WTC11 (cell line): ENCODE measurements around the gene CKB. TPM values are rescaled to one million over a fixed set of nuclear protein-coding genes. Genes with fewer than 3 reads are reported as not detected.
A peak's percentile ranks its signal among the peaks of the same experiment; 100 is the strongest.

ENCODE experiments used
- ATAC-seq: fragments of 200-7000 bp; cut with Tn5 transposase; 2 replicates; pipeline ENCODE4 v1.10.0; 2021; ENCODE audit warnings: mild to moderate bottlenecking, moderate library complexity
- CTCF ChIA-PET: fragments of 300-600 bp; sonication (Branson Sonifier 250); formaldehyde crosslinking; loops from one replicate; lab custom pipeline; 2021; ENCODE audit warnings: antibody characterized with exemption; lab: Charles Lee
- POLR2A ChIA-PET: fragments of 350-600 bp; sonication (Branson Sonifier 250); formaldehyde crosslinking; loops from one replicate; lab custom pipeline; 2021; ENCODE audit warnings: antibody characterized with exemption; lab: Charles Lee
- DNase-seq: peaks from one replicate; pipeline ENCODE4 v3.0.0; 2021; ENCODE audit warnings: low spot score
- H3K27ac Mint-ChIP-seq: 2 replicates; pipeline ENCODE4 v1.8.0; 2021; ENCODE audit warnings: mixed read lengths
- H3K27me3 Mint-ChIP-seq: 2 replicates; pipeline ENCODE4 v1.8.0; 2021; ENCODE audit warnings: low read depth, mild to moderate bottlenecking, moderate library complexity, mixed read lengths
- H3K36me3 Mint-ChIP-seq: 2 replicates; pipeline ENCODE4 v1.8.0; 2021; ENCODE audit warnings: mixed read lengths
- H3K4me1 Mint-ChIP-seq: 2 replicates; pipeline ENCODE4 v1.8.0; 2022; ENCODE audit warnings: mixed read lengths
- H3K4me3 Mint-ChIP-seq: 2 replicates; pipeline ENCODE4 v1.8.0; 2021; ENCODE audit warnings: mild to moderate bottlenecking, moderate library complexity, mixed read lengths
- H3K9me3 Mint-ChIP-seq: 2 replicates; pipeline ENCODE4 v1.8.0; 2021; ENCODE audit warnings: mixed read lengths
- ATF3 ChIP-seq: sonication (generic); formaldehyde crosslinking; conservative IDR thresholded peaks from 2 replicates; pipeline ENCODE4 v1.8.1; 2022; ENCODE audit warnings: mild to moderate bottlenecking, missing genetic modification reagents
- FOXJ3 ChIP-seq: sonication (generic); formaldehyde crosslinking; IDR thresholded peaks from 2 replicates; pipeline ENCODE4 v1.9.0; 2021; ENCODE audit warnings: missing genetic modification reagents, mild to moderate bottlenecking, borderline replicate concordance
- GTF2I ChIP-seq: fragments of 250-450 bp; sonication (Bioruptor Pico); conservative IDR thresholded peaks from 2 replicates; pipeline ENCODE4 v1.4.0; 2021; ENCODE audit warnings: mild to moderate bottlenecking
- KAT7 ChIP-seq: sonication (generic); formaldehyde crosslinking; IDR thresholded peaks from 2 replicates; pipeline ENCODE4 v1.8.1; 2023; ENCODE audit warnings: missing genetic modification reagents, mild to moderate bottlenecking, borderline replicate concordance
- MXD4 ChIP-seq: fragments of 250-450 bp; sonication (Bioruptor Pico); IDR thresholded peaks from 2 replicates; pipeline ENCODE4 v1.8.0; 2021; ENCODE audit warnings: mild to moderate bottlenecking, moderate library complexity, borderline replicate concordance
- NR3C1 ChIP-seq: sonication (generic); formaldehyde crosslinking; conservative IDR thresholded peaks from 2 replicates; pipeline ENCODE4 v1.8.1; 2023; ENCODE audit warnings: low read depth, mild to moderate bottlenecking, missing genetic modification reagents
- OVOL2 ChIP-seq: fragments of 250-450 bp; sonication (Bioruptor Pico); IDR thresholded peaks from 2 replicates; pipeline ENCODE4 v1.9.0; 2021; ENCODE audit warnings: mild to moderate bottlenecking, borderline replicate concordance
- PREB ChIP-seq: sonication (generic); formaldehyde crosslinking; IDR thresholded peaks from 2 replicates; pipeline ENCODE4 v1.8.1; 2022; ENCODE audit warnings: mild to moderate bottlenecking, missing genetic modification reagents, moderate library complexity, borderline replicate concordance
- TEAD4 ChIP-seq: sonication (generic); formaldehyde crosslinking; IDR thresholded peaks from 2 replicates; pipeline ENCODE4 v1.8.0; 2022; ENCODE audit warnings: mild to moderate bottlenecking, missing genetic modification reagents
- ZNF138 ChIP-seq: sonication (generic); formaldehyde crosslinking; conservative IDR thresholded peaks from 2 replicates; pipeline ENCODE4 v1.8.1; 2022; ENCODE audit warnings: mild to moderate bottlenecking, moderate library complexity, missing genetic modification reagents
- ZNF423 ChIP-seq: fragments of 250-450 bp; sonication (Bioruptor Pico); IDR thresholded peaks from 2 replicates; pipeline ENCODE4 v2.1.2; 2022; ENCODE audit warnings: mild to moderate bottlenecking, moderate library complexity
- ZNF425 ChIP-seq: fragments of 250-450 bp; sonication (Bioruptor Pico); conservative IDR thresholded peaks from 2 replicates; pipeline ENCODE4 v1.9.0; 2021; ENCODE audit warnings: mild to moderate bottlenecking
- ZNF671 ChIP-seq: fragments of 250-450 bp; sonication (Bioruptor Pico); IDR thresholded peaks from 2 replicates; pipeline ENCODE4 v1.8.0; 2021; ENCODE audit warnings: mild to moderate bottlenecking
- total RNA-seq: library from RNA; stranded (reverse); gene quantifications from 3 replicates; pipeline ENCODE4 v1.2.3, GENCODE V29; 2021
- TF ChIP-seq, protein P1 (sequence below): sonication (generic); formaldehyde crosslinking; IDR thresholded peaks from 2 replicates; pipeline ENCODE4 v1.8.0; 2023; ENCODE audit warnings: missing genetic modification reagents, mild to moderate bottlenecking, borderline replicate concordance
- TF ChIP-seq, protein P2 (sequence below): fragments of 250-450 bp; sonication (Bioruptor Pico); IDR thresholded peaks from 2 replicates; pipeline ENCODE4 v1.8.0; 2021; ENCODE audit warnings: mild to moderate bottlenecking
- TF ChIP-seq, protein P3 (sequence below): sonication (generic); formaldehyde crosslinking; IDR thresholded peaks from 2 replicates; pipeline ENCODE4 v1.8.0; 2023; ENCODE audit warnings: missing genetic modification reagents
- TF ChIP-seq, protein P4 (sequence below): sonication (generic); formaldehyde crosslinking; IDR thresholded peaks from 2 replicates; pipeline ENCODE4 v1.8.0; 2022; ENCODE audit warnings: mild to moderate bottlenecking, missing genetic modification reagents
- TF ChIP-seq, protein P5 (sequence below): sonication (generic); formaldehyde crosslinking; IDR thresholded peaks from 2 replicates; pipeline ENCODE4 v1.8.1; 2022; ENCODE audit warnings: mild to moderate bottlenecking, moderate library complexity, missing genetic modification reagents
- TF ChIP-seq, protein P6 (sequence below): fragments of 200-600 bp; IDR thresholded peaks from 2 replicates; pipeline ENCODE4 v1.8.0; 2022; ENCODE audit warnings: antibody characterized with exemption

Gene CKB
- total RNA-seq, 1 experiment from 2014 or later: 555 TPM

GRCh38 chr14:103500148-103500990 is 22.3 kb downstream of the CKB start:
- Mint-ChIP-seq H3K27ac (peak overlapping the region; percentile 91), H3K36me3 (peaks cover 45% of the 10 kb centered on the region)

GRCh38 chr14:103499709-103500108 is 22.9 kb downstream of the CKB start:
- H3K36me3 Mint-ChIP-seq: peaks cover 41% of the 10 kb centered on the region
- H3K27me3 Mint-ChIP-seq: no peaks in the 10 kb centered on the region
- peak overlapping the region; percentile 91 for H3K27ac Mint-ChIP-seq
- TF ChIP-seq, protein P1, sequence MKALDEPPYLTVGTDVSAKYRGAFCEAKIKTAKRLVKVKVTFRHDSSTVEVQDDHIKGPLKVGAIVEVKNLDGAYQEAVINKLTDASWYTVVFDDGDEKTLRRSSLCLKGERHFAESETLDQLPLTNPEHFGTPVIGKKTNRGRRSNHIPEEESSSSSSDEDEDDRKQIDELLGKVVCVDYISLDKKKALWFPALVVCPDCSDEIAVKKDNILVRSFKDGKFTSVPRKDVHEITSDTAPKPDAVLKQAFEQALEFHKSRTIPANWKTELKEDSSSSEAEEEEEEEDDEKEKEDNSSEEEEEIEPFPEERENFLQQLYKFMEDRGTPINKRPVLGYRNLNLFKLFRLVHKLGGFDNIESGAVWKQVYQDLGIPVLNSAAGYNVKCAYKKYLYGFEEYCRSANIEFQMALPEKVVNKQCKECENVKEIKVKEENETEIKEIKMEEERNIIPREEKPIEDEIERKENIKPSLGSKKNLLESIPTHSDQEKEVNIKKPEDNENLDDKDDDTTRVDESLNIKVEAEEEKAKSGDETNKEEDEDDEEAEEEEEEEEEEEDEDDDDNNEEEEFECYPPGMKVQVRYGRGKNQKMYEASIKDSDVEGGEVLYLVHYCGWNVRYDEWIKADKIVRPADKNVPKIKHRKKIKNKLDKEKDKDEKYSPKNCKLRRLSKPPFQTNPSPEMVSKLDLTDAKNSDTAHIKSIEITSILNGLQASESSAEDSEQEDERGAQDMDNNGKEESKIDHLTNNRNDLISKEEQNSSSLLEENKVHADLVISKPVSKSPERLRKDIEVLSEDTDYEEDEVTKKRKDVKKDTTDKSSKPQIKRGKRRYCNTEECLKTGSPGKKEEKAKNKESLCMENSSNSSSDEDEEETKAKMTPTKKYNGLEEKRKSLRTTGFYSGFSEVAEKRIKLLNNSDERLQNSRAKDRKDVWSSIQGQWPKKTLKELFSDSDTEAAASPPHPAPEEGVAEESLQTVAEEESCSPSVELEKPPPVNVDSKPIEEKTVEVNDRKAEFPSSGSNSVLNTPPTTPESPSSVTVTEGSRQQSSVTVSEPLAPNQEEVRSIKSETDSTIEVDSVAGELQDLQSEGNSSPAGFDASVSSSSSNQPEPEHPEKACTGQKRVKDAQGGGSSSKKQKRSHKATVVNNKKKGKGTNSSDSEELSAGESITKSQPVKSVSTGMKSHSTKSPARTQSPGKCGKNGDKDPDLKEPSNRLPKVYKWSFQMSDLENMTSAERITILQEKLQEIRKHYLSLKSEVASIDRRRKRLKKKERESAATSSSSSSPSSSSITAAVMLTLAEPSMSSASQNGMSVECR (CRISPR knock-in tag): no peak
- no peak for TF ChIP-seq ATF3
- no peak for TF ChIP-seq ZNF671 (CRISPR knock-in tag)
- no peak for TF ChIP-seq FOXJ3
- no peak for TF ChIP-seq PREB (CRISPR knock-in tag)
- no peak for TF ChIP-seq TEAD4 (CRISPR knock-in tag)
- TF ChIP-seq, protein P2, sequence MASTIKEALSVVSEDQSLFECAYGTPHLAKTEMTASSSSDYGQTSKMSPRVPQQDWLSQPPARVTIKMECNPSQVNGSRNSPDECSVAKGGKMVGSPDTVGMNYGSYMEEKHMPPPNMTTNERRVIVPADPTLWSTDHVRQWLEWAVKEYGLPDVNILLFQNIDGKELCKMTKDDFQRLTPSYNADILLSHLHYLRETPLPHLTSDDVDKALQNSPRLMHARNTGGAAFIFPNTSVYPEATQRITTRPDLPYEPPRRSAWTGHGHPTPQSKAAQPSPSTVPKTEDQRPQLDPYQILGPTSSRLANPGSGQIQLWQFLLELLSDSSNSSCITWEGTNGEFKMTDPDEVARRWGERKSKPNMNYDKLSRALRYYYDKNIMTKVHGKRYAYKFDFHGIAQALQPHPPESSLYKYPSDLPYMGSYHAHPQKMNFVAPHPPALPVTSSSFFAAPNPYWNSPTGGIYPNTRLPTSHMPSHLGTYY: no peak
- TF ChIP-seq NR3C1 (CRISPR knock-in tag): no peak
- TF ChIP-seq, protein P3, sequence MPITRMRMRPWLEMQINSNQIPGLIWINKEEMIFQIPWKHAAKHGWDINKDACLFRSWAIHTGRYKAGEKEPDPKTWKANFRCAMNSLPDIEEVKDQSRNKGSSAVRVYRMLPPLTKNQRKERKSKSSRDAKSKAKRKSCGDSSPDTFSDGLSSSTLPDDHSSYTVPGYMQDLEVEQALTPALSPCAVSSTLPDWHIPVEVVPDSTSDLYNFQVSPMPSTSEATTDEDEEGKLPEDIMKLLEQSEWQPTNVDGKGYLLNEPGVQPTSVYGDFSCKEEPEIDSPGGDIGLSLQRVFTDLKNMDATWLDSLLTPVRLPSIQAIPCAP (CRISPR knock-in tag): no peak
- TF ChIP-seq, protein P4, sequence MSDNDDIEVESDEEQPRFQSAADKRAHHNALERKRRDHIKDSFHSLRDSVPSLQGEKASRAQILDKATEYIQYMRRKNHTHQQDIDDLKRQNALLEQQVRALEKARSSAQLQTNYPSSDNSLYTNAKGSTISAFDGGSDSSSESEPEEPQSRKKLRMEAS: no peak
- no peak for TF ChIP-seq ZNF425 (CRISPR knock-in tag)
- TF ChIP-seq ZNF423 (CRISPR knock-in tag): no peak
- TF ChIP-seq, protein P5, sequence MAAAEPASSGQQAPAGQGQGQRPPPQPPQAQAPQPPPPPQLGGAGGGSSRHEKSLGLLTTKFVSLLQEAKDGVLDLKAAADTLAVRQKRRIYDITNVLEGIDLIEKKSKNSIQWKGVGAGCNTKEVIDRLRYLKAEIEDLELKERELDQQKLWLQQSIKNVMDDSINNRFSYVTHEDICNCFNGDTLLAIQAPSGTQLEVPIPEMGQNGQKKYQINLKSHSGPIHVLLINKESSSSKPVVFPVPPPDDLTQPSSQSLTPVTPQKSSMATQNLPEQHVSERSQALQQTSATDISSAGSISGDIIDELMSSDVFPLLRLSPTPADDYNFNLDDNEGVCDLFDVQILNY (CRISPR knock-in tag): no peak
- TF ChIP-seq OVOL2 (CRISPR knock-in tag): no peak
- H3K9me3 Mint-ChIP-seq: no peaks in the 10 kb centered on the region
- no peak overlapping the region for H3K4me3 Mint-ChIP-seq
- peaks cover 2% of the 10 kb centered on the region; the same call in 1 of the 2 replicates for H3K4me1 Mint-ChIP-seq
- ATAC-seq (peak; percentile 13; the same call in 1 of the 2 replicates), DNase-seq (no peak)
- CTCF ChIA-PET: interaction anchor here (0.5 to 2.3 kb wide), 15 partner anchors 10 to 425 kb away, joined by 3 to 12 read pairs (median 4); partner anchors contain the start of gene TRMT61A
- POLR2A ChIA-PET: no interaction called here

More at GRCh38 chr14:103500148-103500990, 22.3 kb downstream of the CKB start:
- H3K27me3 Mint-ChIP-seq: no peaks in the 10 kb centered on the region
- ATAC-seq (peak; percentile 96), DNase-seq (peak; percentile 92)
- TF ChIP-seq, protein P6, sequence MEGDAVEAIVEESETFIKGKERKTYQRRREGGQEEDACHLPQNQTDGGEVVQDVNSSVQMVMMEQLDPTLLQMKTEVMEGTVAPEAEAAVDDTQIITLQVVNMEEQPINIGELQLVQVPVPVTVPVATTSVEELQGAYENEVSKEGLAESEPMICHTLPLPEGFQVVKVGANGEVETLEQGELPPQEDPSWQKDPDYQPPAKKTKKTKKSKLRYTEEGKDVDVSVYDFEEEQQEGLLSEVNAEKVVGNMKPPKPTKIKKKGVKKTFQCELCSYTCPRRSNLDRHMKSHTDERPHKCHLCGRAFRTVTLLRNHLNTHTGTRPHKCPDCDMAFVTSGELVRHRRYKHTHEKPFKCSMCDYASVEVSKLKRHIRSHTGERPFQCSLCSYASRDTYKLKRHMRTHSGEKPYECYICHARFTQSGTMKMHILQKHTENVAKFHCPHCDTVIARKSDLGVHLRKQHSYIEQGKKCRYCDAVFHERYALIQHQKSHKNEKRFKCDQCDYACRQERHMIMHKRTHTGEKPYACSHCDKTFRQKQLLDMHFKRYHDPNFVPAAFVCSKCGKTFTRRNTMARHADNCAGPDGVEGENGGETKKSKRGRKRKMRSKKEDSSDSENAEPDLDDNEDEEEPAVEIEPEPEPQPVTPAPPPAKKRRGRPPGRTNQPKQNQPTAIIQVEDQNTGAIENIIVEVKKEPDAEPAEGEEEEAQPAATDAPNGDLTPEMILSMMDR: peak; percentile 90
- TF ChIP-seq MXD4 (no peak), KAT7 (CRISPR knock-in tag) (no peak), GTF2I (no peak), ZNF138 (no peak)
- ChIA-PET CTCF (interaction anchor here (0.5 to 2.3 kb wide), 20 partner anchors 8 to 425 kb away, joined by 3 to 12 read pairs (median 4); partner anchors contain the start of gene TRMT61A), POLR2A (no interaction called here)
- no peak overlapping the region for H3K4me3 Mint-ChIP-seq
- no peaks in the 10 kb centered on the region for H3K9me3 Mint-ChIP-seq
- peaks cover 2% of the 10 kb centered on the region; the same call in 1 of the 2 replicates for H3K4me1 Mint-ChIP-seq
